ENCODE measurements around the gene LRRC72.
"Not testable (repeated sequence)": the region's sequence is repeated elsewhere in the genome, so short reads cannot be mapped to it uniquely, and the experiment has no call there.

The LRRC72 gene

DNA sequence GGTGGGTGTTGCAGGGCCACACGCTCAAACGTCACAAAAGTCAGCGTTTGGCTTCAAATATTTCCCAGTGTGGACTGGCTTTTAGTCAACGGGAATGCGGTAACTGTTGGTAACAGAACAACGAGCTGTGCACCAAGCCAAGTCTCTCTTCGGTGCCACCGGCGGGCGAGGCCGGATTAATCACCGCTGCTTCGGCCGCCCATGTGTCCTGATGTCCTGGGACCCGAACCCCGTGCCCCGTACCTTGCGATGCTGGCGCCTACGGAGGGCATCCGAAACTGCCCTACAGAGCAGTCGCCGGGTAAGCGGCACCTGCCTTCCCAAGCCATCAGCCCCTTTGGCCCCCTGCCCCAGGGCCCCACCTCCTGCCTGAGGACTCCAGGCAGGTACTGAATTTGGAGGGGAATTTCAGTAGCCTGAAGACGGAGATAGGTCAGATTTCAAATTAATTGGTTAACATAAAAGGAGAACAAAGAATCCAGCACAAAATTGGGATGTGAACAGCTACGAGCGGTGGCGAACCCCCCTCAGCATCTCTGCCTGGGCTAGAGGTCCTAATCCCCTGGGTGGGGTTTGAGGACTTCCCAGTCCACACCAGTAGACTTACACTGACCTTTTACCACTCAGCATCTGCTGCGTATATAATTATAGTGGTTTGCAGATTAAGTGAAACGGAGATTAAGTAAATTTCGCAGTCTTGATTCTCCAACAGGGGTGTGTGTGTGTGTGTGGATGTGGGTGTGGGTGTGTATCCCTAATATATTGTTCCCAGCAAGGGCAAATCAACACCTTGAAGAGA is at the start of gene LRRC72:
LRRC72 (plus strand) TSS at position 84 of the 799 bp plus-strand sequence; CDS start at position 212, 128 bp downstream.
- no peak for DNase-seq (ENCODE audit: low read depth, low spot score)

DNA sequence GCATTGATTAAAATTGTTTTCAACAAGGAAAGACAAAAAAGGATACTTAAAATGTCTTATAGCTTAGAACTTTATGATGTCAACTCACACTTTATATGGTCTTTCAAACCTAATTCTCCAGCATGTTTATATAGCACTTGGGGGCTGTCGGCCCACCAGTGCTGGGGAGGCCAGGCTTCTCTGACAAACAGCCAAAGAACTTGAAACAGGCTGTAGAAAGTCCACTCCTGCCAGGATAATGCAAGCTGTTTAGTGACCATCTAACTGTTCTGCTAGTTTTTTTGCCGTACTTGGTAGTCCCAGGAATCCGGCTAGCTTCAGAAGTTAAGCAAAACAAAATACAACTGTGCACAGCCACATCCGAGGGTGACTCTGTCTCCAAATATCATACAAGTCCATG is 47.5 kb upstream of the LRRC72 start:
- no peak for DNase-seq (ENCODE audit: low read depth, low spot score)

DNA sequence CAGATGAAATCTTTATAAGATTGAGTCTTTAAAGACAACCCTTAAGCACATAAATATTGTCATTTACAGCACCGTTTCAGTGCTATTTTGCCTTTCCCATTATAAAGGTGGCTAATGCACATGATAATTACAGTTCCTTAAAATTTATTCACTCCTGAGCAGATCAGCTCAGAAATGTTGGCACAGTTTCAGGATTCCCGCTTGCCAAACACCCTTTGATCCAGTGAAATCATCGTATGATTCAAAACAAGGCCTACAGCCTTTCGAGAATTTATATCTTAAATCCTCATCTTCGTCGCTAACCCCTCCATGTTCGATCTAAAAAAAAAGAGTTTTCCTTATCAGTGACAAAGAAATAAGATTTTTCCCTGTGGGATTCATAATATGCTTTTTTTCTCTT is 47.0 kb upstream of the LRRC72 start:
- peak; percentile 64 for DNase-seq (ENCODE audit: low read depth, low spot score)

DNA sequence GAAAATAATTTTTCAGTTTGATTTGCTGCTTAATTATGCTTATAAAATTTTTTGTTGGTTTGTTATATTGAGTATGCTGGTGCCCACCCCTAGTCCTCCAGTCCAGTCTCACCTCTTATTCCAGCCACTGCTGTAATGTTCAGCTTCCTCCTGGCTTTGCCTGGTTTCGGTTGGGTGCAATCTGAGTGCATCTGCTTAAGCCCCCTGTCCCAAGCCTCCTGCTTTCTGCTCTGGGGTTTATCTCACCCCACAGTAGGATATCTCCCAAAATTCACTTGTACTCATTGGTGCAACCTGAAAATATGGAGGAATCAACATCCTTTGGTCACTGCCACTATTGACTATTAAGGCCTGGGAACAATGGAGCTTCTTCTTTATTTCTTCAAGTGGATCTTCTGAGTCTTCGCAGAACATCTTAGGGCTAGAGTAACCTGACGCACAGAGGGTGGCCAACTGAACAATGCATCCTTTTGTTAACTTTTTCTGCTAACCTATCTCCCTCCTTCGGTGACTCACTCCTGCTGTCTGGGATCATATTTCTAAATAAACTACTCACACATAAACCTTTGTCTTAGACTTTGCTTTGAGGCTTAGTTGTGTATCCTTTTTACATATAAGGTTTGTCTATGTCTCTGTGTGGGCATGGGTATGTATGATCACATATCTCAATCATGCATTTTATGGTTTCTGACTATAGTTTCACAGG is 42.0 kb upstream of the LRRC72 start:
- DNase-seq (ENCODE audit: low read depth, low spot score) = peak; percentile 61

DNA sequence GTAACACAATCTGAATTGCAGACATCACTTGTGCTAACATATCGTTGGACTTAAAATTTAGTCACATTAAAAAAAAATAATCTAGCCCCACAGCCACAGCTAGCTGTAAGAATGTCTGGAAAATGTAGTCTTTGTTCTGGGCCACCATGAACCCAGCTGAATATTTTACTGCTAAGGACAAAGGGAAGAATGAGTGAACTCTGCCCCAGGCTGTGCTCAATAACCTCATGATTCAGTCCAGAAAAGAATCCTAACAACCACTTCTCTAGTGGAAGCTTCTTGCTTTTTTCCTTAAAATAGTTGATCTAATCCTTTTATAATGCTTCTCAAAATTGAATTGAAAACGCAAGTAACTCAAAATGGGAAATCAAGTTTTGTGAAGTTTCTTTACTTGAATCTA is 35.5 kb upstream of the LRRC72 start:
- peak; percentile 18 for DNase-seq (ENCODE audit: low read depth, low spot score)

DNA sequence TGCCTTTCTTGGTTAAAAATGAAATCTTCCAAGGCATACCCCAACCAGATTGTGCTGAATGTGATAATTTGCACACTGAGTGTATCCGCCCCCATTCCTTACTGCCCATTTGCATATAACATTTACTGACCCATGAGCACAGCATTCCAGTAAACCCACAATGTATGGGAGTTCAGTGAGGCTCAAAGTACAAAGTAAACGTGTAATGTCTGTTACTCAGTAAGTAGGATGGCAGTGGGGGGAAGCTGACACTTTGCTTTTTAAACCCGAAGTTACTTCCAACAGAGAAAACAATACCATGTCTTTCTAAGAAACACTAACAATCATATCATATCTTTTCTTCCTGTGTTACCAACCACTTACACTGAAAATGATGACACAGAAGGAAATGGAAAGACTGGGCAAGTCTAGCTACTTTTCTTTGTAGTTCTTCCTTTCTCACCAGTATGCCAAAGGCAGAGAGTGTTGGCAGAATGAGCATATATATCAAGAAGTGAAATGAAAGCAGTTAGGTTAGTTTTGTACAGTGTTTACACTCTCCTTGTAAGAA is 34.0 kb upstream of the LRRC72 start:
- DNase-seq (ENCODE audit: low read depth, low spot score) = peak; percentile 70

DNA sequence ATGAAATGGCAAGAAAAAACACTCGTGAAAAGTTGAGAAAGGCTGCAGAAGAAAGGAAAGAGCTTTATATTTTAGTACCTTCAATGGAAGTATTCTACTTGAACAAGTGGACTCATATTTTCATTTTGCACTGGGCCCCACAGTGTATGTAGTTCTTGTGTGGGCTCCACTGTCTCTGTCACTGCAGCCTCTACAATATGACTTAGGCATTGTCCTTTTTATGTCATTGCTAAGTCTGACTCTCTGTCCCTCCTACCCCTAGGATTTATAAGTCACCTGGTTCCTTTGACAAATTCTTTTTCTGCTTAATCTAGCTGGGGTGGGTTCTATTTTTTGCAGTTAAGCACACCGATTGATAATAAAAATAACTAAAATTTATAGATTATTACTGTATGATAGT is 33.4 kb upstream of the LRRC72 start:
- DNase-seq (ENCODE audit: low read depth, low spot score) = no peak

DNA sequence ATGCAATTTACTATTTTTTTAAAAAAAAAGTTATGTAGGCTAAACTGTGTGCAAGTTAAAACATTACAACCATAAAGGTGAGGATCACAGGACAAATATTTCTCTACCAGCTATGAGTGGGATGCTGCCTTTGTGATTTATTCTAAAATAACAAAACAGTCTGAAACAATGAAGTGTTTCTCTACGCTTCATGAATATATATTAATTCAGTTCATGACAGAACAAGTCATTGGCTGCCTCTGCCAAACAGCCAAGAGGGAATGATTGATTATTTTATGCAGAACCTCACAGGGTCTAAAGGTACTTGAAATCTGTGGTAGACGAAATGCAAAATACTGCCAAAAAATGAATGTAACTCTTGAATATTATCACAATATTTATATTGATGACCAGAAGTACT is 32.1 kb upstream of the LRRC72 start:
- no peak for DNase-seq (ENCODE audit: low read depth, low spot score)

DNA sequence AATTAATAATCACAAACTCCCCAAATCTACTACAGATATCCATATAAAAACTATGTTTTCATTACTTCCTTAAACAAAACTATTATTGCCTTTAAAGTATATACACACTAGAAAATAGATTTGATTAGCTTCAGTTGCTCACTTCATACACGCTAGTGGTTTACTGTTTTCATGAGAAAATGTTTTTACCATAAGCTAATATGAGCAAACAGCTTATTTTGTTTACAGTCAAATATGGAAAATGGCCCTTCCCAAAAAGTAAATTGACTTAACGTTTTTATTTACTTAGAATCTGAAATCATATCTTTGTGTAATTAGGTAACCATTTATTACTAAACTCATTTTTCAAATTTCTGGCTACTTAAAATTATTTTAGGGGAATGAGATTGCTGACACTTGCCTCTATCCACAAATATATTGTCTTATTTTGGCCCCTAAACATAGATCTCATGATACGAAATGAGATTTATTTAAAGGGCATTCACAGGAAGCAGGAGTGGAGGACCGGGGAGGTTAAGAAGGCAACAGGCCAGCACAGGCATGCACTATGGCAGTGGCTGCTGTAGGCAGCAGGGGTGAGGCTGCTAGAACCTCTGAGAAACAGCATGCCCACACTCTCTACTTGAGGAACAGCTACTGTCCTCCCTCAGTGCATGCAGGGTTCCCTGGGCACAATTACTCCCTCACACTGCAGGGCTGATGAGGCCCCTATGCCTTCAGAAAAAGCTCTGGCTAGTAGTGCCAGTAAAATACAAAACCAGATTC is 31.5 kb upstream of the LRRC72 start:
- no peak for DNase-seq (ENCODE audit: low read depth, low spot score)

DNA sequence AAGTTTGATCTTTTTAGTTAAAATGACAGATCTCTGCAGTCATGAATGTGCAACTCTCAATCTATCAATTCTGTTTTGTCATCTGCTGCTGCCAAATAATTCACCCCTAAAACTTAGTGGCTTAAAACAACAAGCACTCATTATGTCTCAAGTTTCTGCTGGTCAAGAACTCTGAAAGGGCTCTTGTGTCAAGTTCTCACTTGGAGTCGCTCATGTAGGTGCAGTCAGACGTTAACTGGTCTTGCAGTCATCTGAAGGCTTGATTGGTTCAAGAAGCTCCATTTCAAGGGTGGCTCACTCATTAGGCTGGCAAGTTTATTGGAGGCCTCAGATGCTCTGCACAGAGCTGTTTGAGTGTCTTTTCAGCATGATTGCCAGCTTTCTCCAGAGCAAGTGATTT is 28.5 kb upstream of the LRRC72 start:
- no peak for DNase-seq (ENCODE audit: low read depth, low spot score)

DNA sequence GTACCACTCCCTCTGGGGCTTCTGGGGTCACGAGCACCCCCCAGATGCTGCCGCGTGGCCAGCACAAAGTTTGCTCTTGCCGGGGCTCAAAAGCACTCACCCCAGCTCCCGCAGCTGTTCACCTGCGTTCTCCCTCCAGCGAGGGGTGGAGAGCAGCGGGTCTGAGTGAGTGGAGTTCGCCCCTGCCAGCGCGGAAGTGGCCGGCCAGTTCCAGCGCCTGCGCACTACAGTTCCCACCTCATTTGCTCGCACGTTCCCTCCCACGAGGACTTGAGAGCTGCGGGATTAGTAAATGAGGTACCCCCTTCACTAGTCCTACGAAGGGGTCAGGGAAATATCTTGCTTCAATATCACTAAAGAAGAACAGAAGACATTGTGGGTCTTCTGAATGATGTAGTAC is 24.3 kb upstream of the LRRC72 start:
- no peak for DNase-seq (ENCODE audit: low read depth, low spot score)

DNA sequence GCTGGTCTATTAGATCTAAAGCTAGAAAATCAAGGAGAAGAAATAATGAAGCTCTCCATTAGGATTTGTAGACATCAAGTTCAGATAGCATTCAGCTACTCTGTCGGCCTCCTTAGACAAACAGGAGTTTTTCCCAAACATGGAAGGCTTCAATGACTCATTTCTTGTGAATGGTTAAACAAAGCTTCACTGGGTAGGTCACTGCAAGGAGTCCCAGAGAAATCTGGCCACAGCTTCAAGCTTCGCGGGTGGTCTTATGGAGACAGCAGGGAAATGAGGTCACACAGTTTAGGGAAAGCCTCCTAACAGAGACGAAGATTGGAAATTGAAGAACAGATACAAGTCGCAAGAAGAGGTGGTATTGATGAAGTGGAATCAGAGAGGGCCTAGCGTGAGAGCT is 22.6 kb upstream of the LRRC72 start:
- DNase-seq (ENCODE audit: low read depth, low spot score) = peak; percentile 69

DNA sequence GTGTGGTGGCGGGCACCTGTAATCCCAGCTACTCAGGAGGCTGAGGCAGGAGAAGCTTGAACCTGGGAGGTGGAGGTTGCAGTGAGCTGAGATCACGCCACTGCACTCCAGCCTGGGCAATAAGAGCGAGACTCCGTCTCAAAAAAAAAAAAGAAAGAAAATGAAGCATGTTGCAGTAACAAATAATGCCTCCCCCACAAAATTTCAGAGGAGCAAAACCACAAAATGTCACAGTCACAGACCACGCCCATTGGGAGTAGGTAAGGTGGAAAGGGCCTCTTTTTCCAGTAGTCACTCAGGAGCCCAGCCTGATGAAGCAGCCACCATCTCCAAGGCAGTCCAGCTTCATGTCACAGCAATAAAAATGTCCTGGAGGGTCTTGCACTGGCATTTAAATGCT is 20.2 kb upstream of the LRRC72 start:
- DNase-seq (ENCODE audit: low read depth, low spot score) = not testable (repeated sequence)

DNA sequence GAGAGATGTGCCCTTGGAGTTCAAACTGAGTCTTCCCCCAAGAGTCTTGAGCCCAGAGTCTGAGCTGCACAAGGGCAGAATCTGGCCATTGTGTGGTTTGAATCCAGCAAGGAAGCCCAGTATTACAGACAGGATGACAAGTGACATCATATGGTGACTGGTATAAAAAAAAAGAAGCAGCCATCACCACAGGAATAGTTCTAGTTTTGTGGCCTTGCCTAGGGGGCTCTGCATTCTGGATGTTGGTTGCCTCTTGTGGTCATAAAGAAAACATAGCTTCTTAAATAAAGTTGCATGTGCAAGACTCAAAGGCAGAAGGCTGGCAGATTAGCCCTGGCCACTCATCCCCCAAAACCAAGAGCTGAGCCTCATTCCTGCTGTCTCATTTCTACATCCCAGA is 16.8 kb upstream of the LRRC72 start:
- no peak for DNase-seq (ENCODE audit: low read depth, low spot score)

DNA sequence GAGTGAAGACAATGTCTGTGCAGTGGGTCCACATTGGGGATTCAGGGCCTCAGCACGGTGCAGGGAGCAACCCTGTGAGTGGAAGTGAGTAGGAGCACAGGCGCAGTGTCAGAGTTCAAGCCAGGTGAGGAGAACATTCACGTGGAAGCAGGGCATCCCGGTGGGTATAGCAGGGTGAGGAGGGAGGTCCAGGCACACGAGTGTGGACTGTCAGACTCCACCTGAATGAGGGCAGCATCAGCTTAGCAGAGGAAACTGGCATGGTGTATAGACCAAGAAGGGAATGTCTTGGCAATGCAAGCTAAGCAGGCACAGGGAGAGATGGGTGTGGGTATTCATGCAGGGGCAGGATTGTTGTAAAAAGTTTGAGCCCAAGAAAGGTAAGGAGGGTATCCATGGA is 15.3 kb upstream of the LRRC72 start:
- DNase-seq (ENCODE audit: low read depth, low spot score) = no peak

DNA sequence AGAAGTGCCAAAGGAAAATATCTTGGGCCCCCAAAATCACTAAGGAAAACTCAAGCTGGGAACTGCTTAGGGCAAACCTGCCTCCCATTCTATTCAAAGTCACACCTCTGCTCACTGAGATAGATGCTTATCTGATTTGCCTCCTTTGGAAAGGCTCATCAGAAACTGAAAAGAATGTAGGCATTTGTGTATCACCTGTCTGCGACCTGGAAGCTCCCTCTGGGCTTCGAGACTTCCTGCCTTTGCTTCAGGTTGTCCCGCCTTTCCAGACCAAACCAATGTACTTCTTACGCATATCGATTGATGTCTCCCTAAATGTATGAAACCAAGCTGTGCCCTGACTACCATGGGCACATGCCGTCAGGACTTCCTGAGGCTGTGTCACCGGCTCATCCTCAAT is 14.5 kb upstream of the LRRC72 start:
- no peak for DNase-seq (ENCODE audit: low read depth, low spot score)

DNA sequence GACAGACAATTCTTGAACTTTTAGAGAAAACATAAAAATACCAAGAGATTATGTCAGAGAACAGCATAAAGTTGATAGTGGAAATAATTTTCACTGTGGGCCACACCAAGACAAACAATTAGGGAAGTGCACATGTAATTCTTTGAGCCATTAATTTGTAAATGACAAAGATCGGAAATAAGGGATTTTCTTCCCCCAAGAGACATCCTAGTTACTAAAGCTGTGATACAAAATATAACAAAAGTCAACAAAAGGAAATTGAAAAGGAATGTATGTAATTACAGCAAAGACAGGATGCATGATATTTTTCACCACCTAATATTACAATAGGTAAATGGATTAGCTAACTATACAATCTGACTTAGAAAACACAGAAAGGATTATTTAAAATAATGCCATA is 12.4 kb upstream of the LRRC72 start:
- DNase-seq (ENCODE audit: low read depth, low spot score) = no peak

DNA sequence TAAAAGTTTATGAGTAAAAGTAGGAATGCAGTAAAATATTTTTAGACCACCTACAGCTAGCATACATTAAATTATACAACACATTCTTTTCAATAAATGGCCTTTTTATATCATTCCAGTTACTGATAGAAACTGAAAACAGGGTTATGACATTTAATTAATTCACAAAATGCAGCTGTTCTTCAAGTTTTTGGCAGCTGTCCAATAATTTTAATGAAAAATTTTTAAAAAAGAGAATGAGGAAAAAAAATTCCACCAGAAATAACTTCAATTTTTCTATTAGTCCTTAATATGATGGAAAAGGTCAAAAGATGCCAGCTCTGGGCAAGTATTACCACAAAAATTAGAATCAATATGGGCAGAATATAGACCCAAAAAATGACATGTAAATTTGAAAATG is 11.9 kb upstream of the LRRC72 start:
- no peak for DNase-seq (ENCODE audit: low read depth, low spot score)

DNA sequence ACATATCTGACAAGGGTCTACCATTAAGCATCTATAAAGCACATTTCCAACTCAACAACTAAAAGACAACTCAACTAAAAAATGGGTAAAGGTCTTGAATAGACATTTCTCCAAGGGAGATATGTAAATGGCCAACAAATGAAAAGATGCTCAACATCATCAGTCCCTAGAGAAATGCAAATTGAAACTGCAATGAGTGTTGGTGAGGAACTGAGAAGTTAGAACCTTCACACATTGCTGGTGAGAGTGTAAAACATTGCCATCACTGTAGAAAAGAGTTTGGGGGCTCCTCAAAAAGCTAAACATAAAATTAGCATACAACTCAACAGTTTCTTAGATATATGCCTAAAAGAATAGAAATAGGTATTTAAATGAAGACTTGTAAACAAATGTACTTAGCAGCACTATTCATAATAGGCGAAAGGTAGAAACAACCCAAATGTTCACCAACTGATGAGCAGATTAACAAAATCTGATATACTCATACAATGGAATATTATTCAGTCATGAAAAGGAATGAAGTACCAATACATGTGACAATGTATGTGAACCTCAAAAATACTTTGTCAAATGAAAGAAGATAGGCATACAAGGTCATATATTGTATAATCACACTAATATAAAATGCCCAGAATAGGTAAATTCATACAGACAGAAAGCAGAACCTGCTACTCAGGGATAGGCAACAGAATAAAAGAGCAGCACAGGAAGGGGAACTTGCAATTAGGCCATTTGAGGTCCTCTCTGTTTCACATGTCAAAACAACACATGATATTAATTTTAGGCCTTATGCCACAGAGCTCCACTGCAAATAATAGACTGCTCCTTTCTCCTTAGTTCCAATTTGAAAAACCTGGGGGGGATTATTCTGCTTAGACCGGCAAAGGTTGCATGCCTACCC is 10.6 kb upstream of the LRRC72 start:
- no peak for DNase-seq (ENCODE audit: low read depth, low spot score)

DNA sequence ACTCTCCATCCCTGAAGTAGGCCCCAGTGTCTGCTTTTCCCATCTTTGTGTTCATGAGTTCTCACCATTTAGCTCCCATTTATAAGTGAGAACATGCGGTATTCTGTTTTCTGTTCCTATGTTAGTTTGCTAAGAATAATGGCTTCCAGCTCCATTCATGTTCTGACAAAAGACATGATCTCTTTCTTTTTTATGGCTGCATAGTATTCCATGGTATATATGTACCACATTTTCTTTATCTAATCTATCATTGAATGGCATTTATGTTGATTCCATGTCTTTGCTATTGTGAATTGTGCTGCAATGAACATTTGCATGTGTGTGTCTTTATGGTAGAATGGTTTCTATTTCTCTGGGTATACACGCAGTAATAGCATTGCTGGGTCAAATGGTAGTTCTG is 6.6 kb upstream of the LRRC72 start:
- DNase-seq (ENCODE audit: low read depth, low spot score) = not testable (repeated sequence)

DNA sequence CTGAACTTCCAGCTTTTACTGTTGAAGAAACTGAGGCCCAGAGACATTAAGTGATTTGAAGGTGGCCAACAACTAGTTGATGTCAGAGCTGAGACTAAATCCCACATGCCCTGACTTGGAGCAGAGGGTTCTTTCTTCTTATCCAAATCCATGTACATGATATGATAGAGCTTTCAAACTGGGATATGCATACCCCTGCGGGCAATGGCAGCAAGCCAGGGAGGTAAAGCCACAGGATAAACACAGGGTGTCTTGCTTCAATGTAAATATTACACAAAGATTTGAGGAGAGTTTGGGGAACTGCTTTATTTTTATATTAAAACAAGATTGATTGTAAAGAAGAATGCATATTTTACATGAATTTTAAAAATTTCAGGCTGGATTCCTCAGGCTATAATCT is 2.3 kb upstream of the LRRC72 start:
- no peak for DNase-seq (ENCODE audit: low read depth, low spot score)
